GM21576 (cell line): ENCODE data around the gene TRMO.

Experiments
- ATAC-seq: cut with Tn5 transposase; IDR thresholded peaks from one replicate; pipeline ENCODE4 v1.9.1; 2021; ENCODE audit warnings: mild to moderate bottlenecking, moderate library complexity; ENCODE audit not compliant: unreplicated experiment

TRMO gene

GRCh38 chr9:97904725-97905124 is 17.6 kb downstream of the TRMO start:
- no peak for ATAC-seq

GRCh38 chr9:97903177-97903576 is 19.1 kb downstream of the TRMO start:
- ATAC-seq: no peak

- ATAC-seq: no peak
Observed at GRCh38 chr9:97900738-97901565, 21.3 kb downstream of the TRMO start.

GRCh38 chr9:97900103-97900737 is 22.1 kb downstream of the TRMO start:
- ATAC-seq: no peak

GRCh38 chr9:97895695-97896332 is 26.5 kb downstream of the TRMO start:
- no peak for ATAC-seq

GRCh38 chr9:97895211-97895610 is 27.1 kb downstream of the TRMO start:
- no peak for ATAC-seq

GRCh38 chr9:97892421-97892820 is 29.9 kb downstream of the TRMO start:
- ATAC-seq: no peak

GRCh38 chr9:97891736-97892135 is 30.6 kb downstream of the TRMO start:
- ATAC-seq: no peak

- no peak for ATAC-seq
Observed at GRCh38 chr9:97889941-97890887, 32.1 kb downstream of the TRMO start.

GRCh38 chr9:97880336-97880735 is 42.0 kb downstream of the TRMO start:
- ATAC-seq: no peak

- ATAC-seq: no peak
Observed at GRCh38 chr9:97876061-97876460, 46.2 kb downstream of the TRMO start.

- ATAC-seq: no peak
Observed at GRCh38 chr9:97875111-97875510, 47.2 kb downstream of the TRMO start.

GRCh38 chr9:97874624-97875023 is 47.7 kb downstream of the TRMO start:
- no peak for ATAC-seq

- no peak for ATAC-seq
Observed at GRCh38 chr9:97873882-97874281, 48.4 kb downstream of the TRMO start.

- no peak for ATAC-seq
Observed at GRCh38 chr9:97873425-97873824, 48.9 kb downstream of the TRMO start.

GRCh38 chr9:97868859-97869258 is 53.4 kb downstream of the TRMO start:
- ATAC-seq: no peak

GRCh38 chr9:97866848-97867247 is 55.5 kb downstream of the TRMO start:
- no peak for ATAC-seq

GRCh38 chr9:97866300-97866699 is 56.0 kb downstream of the TRMO start:
- no peak for ATAC-seq

- no peak for ATAC-seq
Observed at GRCh38 chr9:97864396-97864795, 57.9 kb downstream of the TRMO start.

- ATAC-seq: no peak
Observed at GRCh38 chr9:97863314-97863713, 59.0 kb downstream of the TRMO start.

GRCh38 chr9:97861148-97861475 is 61.2 kb downstream of the TRMO start:
- ATAC-seq: no peak
